ENCODE data around the gene GDPD4. TPM values are rescaled to one million over a fixed set of nuclear protein-coding genes. Genes with fewer than 3 reads are reported as not detected.

Gene GDPD4
- polyA plus RNA-seq, 2 of the 4 experiments (the other 2 are of a cell fraction): not detected

DNA sequence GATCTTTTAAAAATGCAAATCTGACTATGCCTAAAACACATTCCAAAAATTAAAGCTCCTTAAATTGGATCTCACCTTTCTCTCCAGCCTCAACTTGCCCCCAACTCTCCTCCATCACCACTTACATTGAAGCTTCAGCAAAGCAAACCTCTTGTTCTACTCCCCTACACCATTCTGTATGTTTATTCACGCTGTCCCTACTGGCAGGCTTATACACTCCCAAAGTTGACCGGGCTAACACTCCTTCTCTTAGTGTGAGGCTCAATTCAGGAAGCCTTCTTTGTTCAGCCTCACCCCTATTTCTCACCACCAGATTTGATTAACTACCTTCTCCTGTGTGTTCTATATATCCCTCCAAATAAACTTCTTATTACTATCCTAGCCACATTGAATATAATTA is 1.8 kb upstream of the GDPD4 start:
- TF ChIP-seq FOSL2 (IDR thresholded peaks at IDR 0.05) (no peak), FOSL2 (CRISPR knock-in tag; IDR thresholded peaks at IDR 0.05) (no peak), RAD21 (conservative IDR thresholded peaks at IDR 0.05 in 1 of 2, IDR thresholded peaks at IDR 0.05 in 1 of 2) (no peak), KDM1A (IDR thresholded peaks at IDR 0.05; ENCODE audit: low read depth) (no peak), ZC3H11A (IDR thresholded peaks at IDR 0.05) (no peak), MAZ (IDR thresholded peaks at IDR 0.05; ENCODE audit: borderline replicate concordance, low read depth, low read length) (no peak), TFCP2L1 (CRISPR knock-in tag; IDR thresholded peaks at IDR 0.05) (no peak), RARB (CRISPR knock-in tag; IDR thresholded peaks at IDR 0.05) (no peak), SREBF2 (IDR thresholded peaks at IDR 0.05) (no peak), CBX2 (IDR thresholded peaks at IDR 0.05; ENCODE audit: borderline replicate concordance, low read depth) (no peak), PHF8 (IDR thresholded peaks at IDR 0.05; ENCODE audit: borderline replicate concordance, low read depth) (no peak), NFE2L2 (conservative IDR thresholded peaks at IDR 0.05; ENCODE audit: low read length) (no peak), RFX5 (IDR thresholded peaks at IDR 0.05) (no peak), CEBPB (IDR thresholded peaks at IDR 0.05) (no peak)
- TF ChIP-seq, protein P1, sequence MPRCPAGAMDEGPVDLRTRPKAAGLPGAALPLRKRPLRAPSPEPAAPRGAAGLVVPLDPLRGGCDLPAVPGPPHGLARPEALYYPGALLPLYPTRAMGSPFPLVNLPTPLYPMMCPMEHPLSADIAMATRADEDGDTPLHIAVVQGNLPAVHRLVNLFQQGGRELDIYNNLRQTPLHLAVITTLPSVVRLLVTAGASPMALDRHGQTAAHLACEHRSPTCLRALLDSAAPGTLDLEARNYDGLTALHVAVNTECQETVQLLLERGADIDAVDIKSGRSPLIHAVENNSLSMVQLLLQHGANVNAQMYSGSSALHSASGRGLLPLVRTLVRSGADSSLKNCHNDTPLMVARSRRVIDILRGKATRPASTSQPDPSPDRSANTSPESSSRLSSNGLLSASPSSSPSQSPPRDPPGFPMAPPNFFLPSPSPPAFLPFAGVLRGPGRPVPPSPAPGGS (IDR thresholded peaks at IDR 0.05): no peak
- TF ChIP-seq, protein P2, sequence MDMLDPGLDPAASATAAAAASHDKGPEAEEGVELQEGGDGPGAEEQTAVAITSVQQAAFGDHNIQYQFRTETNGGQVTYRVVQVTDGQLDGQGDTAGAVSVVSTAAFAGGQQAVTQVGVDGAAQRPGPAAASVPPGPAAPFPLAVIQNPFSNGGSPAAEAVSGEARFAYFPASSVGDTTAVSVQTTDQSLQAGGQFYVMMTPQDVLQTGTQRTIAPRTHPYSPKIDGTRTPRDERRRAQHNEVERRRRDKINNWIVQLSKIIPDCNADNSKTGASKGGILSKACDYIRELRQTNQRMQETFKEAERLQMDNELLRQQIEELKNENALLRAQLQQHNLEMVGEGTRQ (IDR thresholded peaks at IDR 0.05): no peak
- TF ChIP-seq, protein P3, sequence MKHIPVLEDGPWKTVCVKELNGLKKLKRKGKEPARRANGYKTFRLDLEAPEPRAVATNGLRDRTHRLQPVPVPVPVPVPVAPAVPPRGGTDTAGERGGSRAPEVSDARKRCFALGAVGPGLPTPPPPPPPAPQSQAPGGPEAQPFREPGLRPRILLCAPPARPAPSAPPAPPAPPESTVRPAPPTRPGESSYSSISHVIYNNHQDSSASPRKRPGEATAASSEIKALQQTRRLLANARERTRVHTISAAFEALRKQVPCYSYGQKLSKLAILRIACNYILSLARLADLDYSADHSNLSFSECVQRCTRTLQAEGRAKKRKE (CRISPR knock-in tag; IDR thresholded peaks at IDR 0.05; ENCODE audit: low read depth): no peak
- TF ChIP-seq, protein P4, sequence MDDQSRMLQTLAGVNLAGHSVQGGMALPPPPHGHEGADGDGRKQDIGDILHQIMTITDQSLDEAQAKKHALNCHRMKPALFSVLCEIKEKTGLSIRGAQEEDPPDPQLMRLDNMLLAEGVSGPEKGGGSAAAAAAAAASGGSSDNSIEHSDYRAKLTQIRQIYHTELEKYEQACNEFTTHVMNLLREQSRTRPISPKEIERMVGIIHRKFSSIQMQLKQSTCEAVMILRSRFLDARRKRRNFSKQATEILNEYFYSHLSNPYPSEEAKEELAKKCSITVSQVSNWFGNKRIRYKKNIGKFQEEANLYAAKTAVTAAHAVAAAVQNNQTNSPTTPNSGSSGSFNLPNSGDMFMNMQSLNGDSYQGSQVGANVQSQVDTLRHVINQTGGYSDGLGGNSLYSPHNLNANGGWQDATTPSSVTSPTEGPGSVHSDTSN (IDR thresholded peaks at IDR 0.05): no peak
- TF ChIP-seq, protein P5, sequence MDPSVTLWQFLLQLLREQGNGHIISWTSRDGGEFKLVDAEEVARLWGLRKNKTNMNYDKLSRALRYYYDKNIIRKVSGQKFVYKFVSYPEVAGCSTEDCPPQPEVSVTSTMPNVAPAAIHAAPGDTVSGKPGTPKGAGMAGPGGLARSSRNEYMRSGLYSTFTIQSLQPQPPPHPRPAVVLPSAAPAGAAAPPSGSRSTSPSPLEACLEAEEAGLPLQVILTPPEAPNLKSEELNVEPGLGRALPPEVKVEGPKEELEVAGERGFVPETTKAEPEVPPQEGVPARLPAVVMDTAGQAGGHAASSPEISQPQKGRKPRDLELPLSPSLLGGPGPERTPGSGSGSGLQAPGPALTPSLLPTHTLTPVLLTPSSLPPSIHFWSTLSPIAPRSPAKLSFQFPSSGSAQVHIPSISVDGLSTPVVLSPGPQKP (IDR thresholded peaks at IDR 0.05; ENCODE audit: low read depth, low read length): no peak

DNA sequence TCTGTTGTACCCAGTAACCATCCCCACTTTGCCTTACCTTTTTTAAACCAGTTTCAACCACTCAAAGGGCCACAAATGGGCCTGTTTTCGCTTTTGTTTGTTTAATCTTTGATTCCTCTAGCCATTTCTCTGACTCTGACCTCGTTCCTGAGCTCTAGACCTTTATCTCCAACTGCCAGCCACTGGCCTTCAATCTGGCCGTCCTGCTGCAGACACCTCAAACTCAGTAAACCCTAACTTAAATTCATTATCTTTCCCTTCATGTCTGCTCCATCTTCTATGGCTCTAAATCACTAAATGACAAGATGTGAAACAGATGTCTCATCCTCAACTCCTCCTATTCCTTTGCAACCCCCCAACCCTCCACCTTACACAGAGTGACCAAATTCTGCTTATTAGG is 1.3 kb upstream of the GDPD4 start:
- Histone ChIP-seq H3K4me3 (no peak overlapping the region), H3K4me1 (peaks cover 21% of the 10 kb centered on the region), H3K27ac (no peak overlapping the region), H3K4me2 (no peak overlapping the region), H3K9me3 (no peaks in the 10 kb centered on the region)
- TF ChIP-seq, protein P6, sequence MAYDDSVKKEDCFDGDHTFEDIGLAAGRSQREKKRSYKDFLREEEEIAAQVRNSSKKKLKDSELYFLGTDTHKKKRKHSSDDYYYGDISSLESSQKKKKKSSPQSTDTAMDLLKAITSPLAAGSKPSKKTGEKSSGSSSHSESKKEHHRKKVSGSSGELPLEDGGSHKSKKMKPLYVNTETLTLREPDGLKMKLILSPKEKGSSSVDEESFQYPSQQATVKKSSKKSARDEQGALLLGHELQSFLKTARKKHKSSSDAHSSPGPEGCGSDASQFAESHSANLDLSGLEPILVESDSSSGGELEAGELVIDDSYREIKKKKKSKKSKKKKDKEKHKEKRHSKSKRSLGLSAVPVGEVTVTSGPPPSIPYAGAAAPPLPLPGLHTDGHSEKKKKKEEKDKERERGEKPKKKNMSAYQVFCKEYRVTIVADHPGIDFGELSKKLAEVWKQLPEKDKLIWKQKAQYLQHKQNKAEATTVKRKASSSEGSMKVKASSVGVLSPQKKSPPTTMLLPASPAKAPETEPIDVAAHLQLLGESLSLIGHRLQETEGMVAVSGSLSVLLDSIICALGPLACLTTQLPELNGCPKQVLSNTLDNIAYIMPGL (CRISPR knock-in tag; IDR thresholded peaks at IDR 0.05; ENCODE audit: borderline replicate concordance): no peak
- TF ChIP-seq, protein P4 (IDR thresholded peaks at IDR 0.05): no peak
- TF ChIP-seq POLR2A (IDR thresholded peaks at IDR 0.05; ENCODE audit: low read length): no peak
- TF ChIP-seq NR3C1 (IDR thresholded peaks at IDR 0.05): no peak
- TF ChIP-seq MYC (IDR thresholded peaks at IDR 0.05; ENCODE audit: borderline replicate concordance, low read length): no peak
- WGBS (ENCODE audit: missing lambda C conversion rate): 64% methylated on average over 3 of the region's 3 CpGs
- no peak for ATAC-seq
- no peak for DNase-seq (ENCODE audit: low read depth in 1 of 2, low spot score in 1 of 2)
- ChIA-PET POLR2A (no interaction called here), CTCF (no interaction called here)
- FAIRE-seq: no peak

More for the DNA sequence above, 1.8 kb upstream of the GDPD4 start:
- ATAC-seq: peak in 1 of 2 experiments; percentile 44; a peak in 1 of 6 replicates
- 84% methylated on average over 2 of the region's 2 CpGs for WGBS (ENCODE audit: missing lambda C conversion rate)
- Histone ChIP-seq H3K4me2 (no peak overlapping the region), H3K27ac (no peak overlapping the region), H3K9me3 (no peaks in the 10 kb centered on the region), H3K4me1 (peaks cover 21% of the 10 kb centered on the region), H3K4me3 (no peak overlapping the region)
- ChIA-PET CTCF (no interaction called here), POLR2A (no interaction called here)
- DNase-seq (ENCODE audit: low read depth in 1 of 2, low spot score in 1 of 2): no peak
- no peak for FAIRE-seq
